HG02852 (cell line): ENCODE data around the gene ARHGEF17.
"Not testable (repeated sequence)": the region's sequence is repeated elsewhere in the genome, so short reads cannot be mapped to it uniquely, and the experiment has no call there.

Experiments
- ATAC-seq: cut with Tn5 transposase; IDR thresholded peaks from one replicate; pipeline ENCODE4 v1.9.1; 2021; ENCODE audit warnings: mild to moderate bottlenecking, moderate library complexity; ENCODE audit not compliant: unreplicated experiment

The ARHGEF17 gene

GRCh38 chr11:73308003-73308960 lies at the start of gene ARHGEF17:
Gene ARHGEF17, plus strand, starts transcription at chr11:73308276. Its CDS starts 363 bp downstream, at chr11:73308639.
- peak; percentile 33 for ATAC-seq

GRCh38 chr11:73259406-73260126 lies 48.5 kb upstream of the ARHGEF17 start:
- ATAC-seq = no peak

GRCh38 chr11:73260127-73260457 lies 48.0 kb upstream of the ARHGEF17 start:
- no peak for ATAC-seq

GRCh38 chr11:73262851-73263495 lies 45.1 kb upstream of the ARHGEF17 start:
- no peak for ATAC-seq

- ATAC-seq = no peak
Observed at GRCh38 chr11:73263640-73264039, 44.4 kb upstream of the ARHGEF17 start.

GRCh38 chr11:73265278-73265810 lies 42.7 kb upstream of the ARHGEF17 start:
- ATAC-seq = no peak

GRCh38 chr11:73265853-73266645 lies 42.0 kb upstream of the ARHGEF17 start:
- no peak for ATAC-seq

- no peak for ATAC-seq
Observed at GRCh38 chr11:73266646-73267020, 41.4 kb upstream of the ARHGEF17 start.

- no peak for ATAC-seq
Observed at GRCh38 chr11:73267122-73267846, 40.8 kb upstream of the ARHGEF17 start.

- no peak for ATAC-seq
Observed at GRCh38 chr11:73267906-73268540, 40.1 kb upstream of the ARHGEF17 start.

- no peak for ATAC-seq
Observed at GRCh38 chr11:73268671-73269271, 39.3 kb upstream of the ARHGEF17 start.

GRCh38 chr11:73269459-73270015 lies 38.5 kb upstream of the ARHGEF17 start:
- ATAC-seq = no peak

- no peak for ATAC-seq
Observed at GRCh38 chr11:73270016-73270854, 37.8 kb upstream of the ARHGEF17 start.

- no peak for ATAC-seq
Observed at GRCh38 chr11:73270855-73271477, 37.1 kb upstream of the ARHGEF17 start.

GRCh38 chr11:73271478-73271865 lies 36.6 kb upstream of the ARHGEF17 start:
- not testable (repeated sequence) for ATAC-seq

GRCh38 chr11:73271936-73272679 lies 36.0 kb upstream of the ARHGEF17 start, which contains the start of gene P2RY6:
Gene P2RY6, plus strand, starts transcription at chr11:73272338. Its CDS starts 24,181 bp downstream, at chr11:73296519.
- ATAC-seq = no peak

- ATAC-seq = no peak
Observed at GRCh38 chr11:73272680-73273038, 35.4 kb upstream of the ARHGEF17 start.
